ENCODE data around the gene ROBO2. TPM values are rescaled to one million over a fixed set of nuclear protein-coding genes. Genes with fewer than 3 reads are reported as not detected.

Gene ROBO2
- total RNA-seq, 4 donors from 2014 or later, result 0.16 to 4.0 (median 1.3) TPM

DNA sequence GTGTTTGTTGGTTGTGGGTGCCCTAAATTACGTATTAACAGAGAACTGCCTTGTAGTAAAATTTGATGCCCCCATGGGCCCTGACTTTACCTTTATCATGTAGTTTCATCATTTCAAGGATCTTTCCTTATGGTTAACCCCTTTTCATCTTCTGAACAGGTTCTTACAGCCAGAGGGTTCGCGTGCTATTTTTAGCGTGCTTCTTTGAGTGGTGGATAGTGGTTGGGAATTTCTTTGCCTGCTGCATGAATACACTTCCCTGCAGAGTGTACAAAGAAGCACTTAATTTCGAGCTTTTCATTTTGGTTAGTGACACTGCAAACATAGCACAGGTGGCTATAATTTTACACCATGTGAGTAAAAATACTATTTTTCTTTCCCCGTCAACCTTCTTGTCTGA lies 231.8 kb downstream of the ROBO2 start:
- TF ChIP-seq, protein P1, sequence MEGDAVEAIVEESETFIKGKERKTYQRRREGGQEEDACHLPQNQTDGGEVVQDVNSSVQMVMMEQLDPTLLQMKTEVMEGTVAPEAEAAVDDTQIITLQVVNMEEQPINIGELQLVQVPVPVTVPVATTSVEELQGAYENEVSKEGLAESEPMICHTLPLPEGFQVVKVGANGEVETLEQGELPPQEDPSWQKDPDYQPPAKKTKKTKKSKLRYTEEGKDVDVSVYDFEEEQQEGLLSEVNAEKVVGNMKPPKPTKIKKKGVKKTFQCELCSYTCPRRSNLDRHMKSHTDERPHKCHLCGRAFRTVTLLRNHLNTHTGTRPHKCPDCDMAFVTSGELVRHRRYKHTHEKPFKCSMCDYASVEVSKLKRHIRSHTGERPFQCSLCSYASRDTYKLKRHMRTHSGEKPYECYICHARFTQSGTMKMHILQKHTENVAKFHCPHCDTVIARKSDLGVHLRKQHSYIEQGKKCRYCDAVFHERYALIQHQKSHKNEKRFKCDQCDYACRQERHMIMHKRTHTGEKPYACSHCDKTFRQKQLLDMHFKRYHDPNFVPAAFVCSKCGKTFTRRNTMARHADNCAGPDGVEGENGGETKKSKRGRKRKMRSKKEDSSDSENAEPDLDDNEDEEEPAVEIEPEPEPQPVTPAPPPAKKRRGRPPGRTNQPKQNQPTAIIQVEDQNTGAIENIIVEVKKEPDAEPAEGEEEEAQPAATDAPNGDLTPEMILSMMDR (IDR thresholded peaks at IDR 0.05; ENCODE audit: low read depth), result no peak

DNA sequence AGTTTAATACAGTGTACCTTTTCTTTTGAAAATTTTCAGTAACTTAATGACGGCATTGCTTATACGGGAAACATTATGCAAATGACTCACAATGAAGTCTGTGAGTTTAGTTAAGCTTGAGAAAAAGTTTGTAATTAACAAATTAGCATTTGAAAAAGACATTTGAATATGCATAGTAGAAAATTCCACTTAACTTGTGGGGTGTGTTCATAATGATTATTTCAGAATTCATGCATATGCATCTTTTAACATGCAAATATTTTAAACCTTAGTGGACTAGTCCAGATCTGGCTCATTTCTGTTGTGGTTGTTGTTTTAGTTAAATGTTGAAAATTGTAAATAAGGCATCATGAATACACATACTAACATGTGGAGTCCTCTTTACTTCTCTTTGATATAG lies 239.4 kb downstream of the ROBO2 start:
- TF ChIP-seq, protein P1 (IDR thresholded peaks at IDR 0.05; ENCODE audit: low read depth), result no peak

DNA sequence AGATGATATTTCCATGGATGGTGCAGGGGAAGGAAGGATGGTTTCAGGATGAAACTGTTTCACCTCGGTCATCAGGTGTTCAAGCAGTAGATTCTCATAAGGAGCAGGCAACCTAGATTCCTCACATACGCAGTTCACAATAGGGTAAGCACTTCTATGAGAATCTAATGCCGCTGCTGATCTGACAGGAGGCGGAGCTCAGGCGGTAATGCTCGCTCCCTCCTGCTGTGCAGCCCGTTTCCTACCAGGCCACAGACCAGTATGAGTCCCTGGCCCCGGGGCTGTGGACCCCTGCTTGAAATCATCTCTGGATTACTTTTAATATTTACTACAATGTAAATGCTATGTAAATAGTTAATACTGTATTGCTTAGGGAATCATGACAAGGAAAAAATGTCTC lies 241.8 kb downstream of the ROBO2 start:
- TF ChIP-seq, protein P1 (IDR thresholded peaks at IDR 0.05; ENCODE audit: low read depth), result no peak

DNA sequence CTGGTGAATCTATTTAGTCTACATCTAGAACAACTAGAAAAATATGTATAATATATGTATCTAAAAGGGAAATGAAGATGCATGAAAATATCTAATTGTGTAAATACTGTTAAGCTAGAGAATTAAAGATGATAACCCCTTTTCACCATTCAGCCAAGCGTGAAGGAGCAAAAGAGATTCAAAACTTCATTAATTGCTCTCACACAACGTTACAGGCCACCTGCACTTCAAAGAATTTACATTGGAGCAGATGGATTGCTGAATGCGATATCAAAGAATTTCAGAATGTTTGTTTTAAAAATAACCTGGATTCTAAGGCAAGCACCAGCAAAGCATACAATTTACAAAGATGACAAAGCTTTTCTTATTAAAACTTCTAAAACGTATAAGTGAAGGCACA lies 243.2 kb downstream of the ROBO2 start:
- TF ChIP-seq, protein P1 (IDR thresholded peaks at IDR 0.05; ENCODE audit: low read depth), result no peak

DNA sequence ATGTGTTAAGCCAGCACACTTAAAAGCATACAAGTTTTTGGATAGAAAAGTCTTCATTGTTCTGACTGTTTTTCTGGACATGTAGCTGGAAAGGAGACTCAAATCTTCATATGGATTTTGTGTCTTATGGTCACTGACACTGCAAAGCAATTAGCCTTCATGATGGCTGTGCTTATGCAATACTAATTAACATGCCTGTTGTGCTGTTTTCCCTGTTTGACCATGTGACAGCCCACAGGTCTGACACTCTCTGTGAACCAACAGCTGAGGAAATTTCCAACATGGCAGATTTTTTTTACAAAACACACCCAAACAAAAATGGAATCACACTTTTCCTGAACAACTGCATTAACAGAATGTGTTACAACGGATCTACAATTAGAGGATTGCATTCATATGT lies 248.4 kb downstream of the ROBO2 start:
- TF ChIP-seq, protein P1 (IDR thresholded peaks at IDR 0.05; ENCODE audit: low read depth), result no peak

DNA sequence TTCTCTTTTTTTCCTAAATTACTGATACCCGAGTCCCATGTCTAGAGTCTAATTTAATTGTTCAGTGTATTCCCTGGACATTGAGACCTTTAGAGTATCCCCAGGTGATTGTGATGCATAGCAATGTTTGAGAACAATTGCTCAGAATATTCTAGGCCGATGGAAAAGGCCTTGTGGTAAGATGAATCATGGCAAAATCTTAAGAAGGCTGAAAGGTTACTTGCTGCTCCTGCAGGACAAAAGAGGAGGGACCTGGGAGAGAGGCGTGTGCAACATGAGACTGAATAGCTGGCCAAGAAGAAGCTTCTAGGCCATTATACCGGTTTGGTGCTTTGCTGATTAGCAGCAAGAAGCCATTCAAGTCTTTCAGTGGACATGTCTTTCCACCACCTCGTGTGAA lies 256.6 kb downstream of the ROBO2 start:
- TF ChIP-seq, protein P1 (IDR thresholded peaks at IDR 0.05; ENCODE audit: low read depth), result no peak

DNA sequence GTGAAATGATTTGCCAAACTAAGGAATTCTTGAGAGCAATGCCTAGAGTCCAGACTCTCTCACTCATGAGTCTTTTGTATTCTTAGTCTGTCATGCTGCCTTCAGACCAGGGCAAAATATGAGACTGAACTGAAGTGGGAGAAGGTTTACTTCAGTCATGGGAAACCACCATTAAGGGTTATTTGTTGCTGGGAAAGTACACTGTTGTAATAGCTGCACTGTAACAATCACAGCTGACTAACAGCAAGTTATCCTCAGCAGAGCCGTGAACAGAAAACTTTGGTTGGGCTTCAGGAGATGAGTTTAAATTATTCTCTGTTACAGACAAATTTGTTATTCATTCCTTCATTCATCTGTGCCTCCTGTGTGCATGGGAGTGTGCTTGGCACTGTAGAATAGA lies 258.5 kb downstream of the ROBO2 start:
- TF ChIP-seq, protein P1 (IDR thresholded peaks at IDR 0.05; ENCODE audit: low read depth), result no peak

Data from subcutaneous adipose tissue (tissue), 4 donors.